HEK293 (cell line): ENCODE results near the gene FOXN3.

Experiments used
- HOXA7 ChIP-seq: sonication (generic); formaldehyde crosslinking; IDR thresholded peaks from 2 replicates; pipeline ENCODE4 v1.8.1; 2022; ENCODE audit warnings: missing genetic modification reagents, borderline replicate concordance
- KLF17 ChIP-seq: fragments of 450-650 bp; formaldehyde crosslinking; IDR thresholded peaks from 2 replicates; pipeline ENCODE4 v1.5.1; 2016; ENCODE audit warnings: missing biosample characterization, missing genetic modification characterization
- PRDM4 ChIP-seq: fragments of 450-650 bp; formaldehyde crosslinking; IDR thresholded peaks from 2 replicates; pipeline ENCODE4 v1.5.1; 2017; ENCODE audit warnings: missing biosample characterization, missing genetic modification characterization
- SETDB1 ChIP-seq: IDR thresholded peaks from one replicate; pipeline ENCODE4 v1.6.1; 2017; ENCODE audit warnings: mild to moderate bottlenecking, low read length, moderate library complexity, mixed read lengths; ENCODE audit not compliant: insufficient read length
- TCF7L2 ChIP-seq: IDR thresholded peaks from 2 replicates; pipeline ENCODE4 v1.6.1; 2011; ENCODE audit warnings: low read depth, mild to moderate bottlenecking, inconsistent platforms, low read length, moderate library complexity, borderline replicate concordance
- WT1 ChIP-seq: fragments of 450-650 bp; formaldehyde crosslinking; IDR thresholded peaks from 2 replicates; pipeline ENCODE4 v1.5.1; 2016; ENCODE audit warnings: missing biosample characterization, missing genetic modification characterization
- ZBTB44 ChIP-seq: fragments of 450-650 bp; IDR thresholded peaks from 2 replicates; pipeline ENCODE4 v1.5.1; 2018; ENCODE audit warnings: missing biosample characterization, mild to moderate bottlenecking, missing genetic modification characterization
- ZFP69B ChIP-seq: fragments of 450-650 bp; formaldehyde crosslinking; IDR thresholded peaks from 2 replicates; pipeline ENCODE4 v1.5.1; 2016; ENCODE audit warnings: missing biosample characterization, missing genetic modification characterization
- ZNF132 ChIP-seq: fragments of 450-650 bp; formaldehyde crosslinking; IDR thresholded peaks from 2 replicates; pipeline ENCODE4 v1.5.1; 2017; ENCODE audit warnings: missing biosample characterization, missing genetic modification characterization, borderline replicate concordance
- ZNF157 ChIP-seq: fragments of 450-650 bp; formaldehyde crosslinking; IDR thresholded peaks from 2 replicates; pipeline ENCODE4 v1.5.1; 2016; ENCODE audit warnings: missing biosample characterization, missing genetic modification characterization
- ZNF239 ChIP-seq: fragments of 450-650 bp; formaldehyde crosslinking; IDR thresholded peaks from 2 replicates; pipeline ENCODE4 v1.5.1; 2016; ENCODE audit warnings: missing biosample characterization, missing genetic modification characterization
- ZNF248 ChIP-seq: fragments of 450-650 bp; formaldehyde crosslinking; IDR thresholded peaks from 2 replicates; pipeline ENCODE4 v1.5.1; 2017; ENCODE audit warnings: missing biosample characterization, missing genetic modification characterization
- ZNF354C ChIP-seq: fragments of 450-650 bp; formaldehyde crosslinking; IDR thresholded peaks from 2 replicates; pipeline ENCODE4 v1.5.1; 2016; ENCODE audit warnings: missing biosample characterization, missing genetic modification characterization, low read depth, borderline replicate concordance
- ZNF473 ChIP-seq: fragments of 450-650 bp; formaldehyde crosslinking; IDR thresholded peaks from 2 replicates; pipeline ENCODE4 v1.5.1; 2017; ENCODE audit warnings: missing biosample characterization, missing genetic modification characterization
- ZNF558 ChIP-seq: fragments of 450-650 bp; formaldehyde crosslinking; IDR thresholded peaks from 2 replicates; pipeline ENCODE4 v1.5.1; 2016; ENCODE audit warnings: missing biosample characterization, missing genetic modification characterization
- ZNF701 ChIP-seq: fragments of 450-650 bp; formaldehyde crosslinking; IDR thresholded peaks from 2 replicates; pipeline ENCODE4 v1.5.1; 2016; ENCODE audit warnings: missing biosample characterization, missing genetic modification characterization
- ZNF747 ChIP-seq: fragments of 450-650 bp; formaldehyde crosslinking; IDR thresholded peaks from 2 replicates; pipeline ENCODE4 v1.5.1; 2016; ENCODE audit warnings: missing biosample characterization, missing genetic modification characterization
- ZNF777 ChIP-seq: fragments of 450-650 bp; formaldehyde crosslinking; IDR thresholded peaks from 2 replicates; pipeline ENCODE4 v1.5.1; 2017; ENCODE audit warnings: missing biosample characterization, missing genetic modification characterization, borderline replicate concordance
- TF ChIP-seq, protein P1 (sequence below): fragments of 450-650 bp; formaldehyde crosslinking; IDR thresholded peaks from 2 replicates; pipeline ENCODE4 v1.5.1; 2017; ENCODE audit warnings: missing biosample characterization, mild to moderate bottlenecking, missing genetic modification characterization, moderate library complexity
- TF ChIP-seq, protein P2 (sequence below): fragments of 450-650 bp; formaldehyde crosslinking; IDR thresholded peaks from 2 replicates; pipeline ENCODE4 v1.5.1; 2016; ENCODE audit warnings: missing biosample characterization, missing genetic modification characterization
- TF ChIP-seq, protein P3 (sequence below): fragments of 450-650 bp; formaldehyde crosslinking; IDR thresholded peaks from 2 replicates; pipeline ENCODE4 v1.5.1; 2016; ENCODE audit warnings: missing biosample characterization, missing genetic modification characterization
- TF ChIP-seq, protein P4 (sequence below): fragments of 450-650 bp; formaldehyde crosslinking; IDR thresholded peaks from 2 replicates; pipeline ENCODE4 v1.5.1; 2017; ENCODE audit warnings: missing biosample characterization, missing genetic modification characterization
- TF ChIP-seq, protein P5 (sequence below): fragments of 450-650 bp; formaldehyde crosslinking; IDR thresholded peaks from 2 replicates; pipeline ENCODE4 v1.5.1; 2016; ENCODE audit warnings: missing biosample characterization, missing genetic modification characterization

FOXN3 gene

DNA sequence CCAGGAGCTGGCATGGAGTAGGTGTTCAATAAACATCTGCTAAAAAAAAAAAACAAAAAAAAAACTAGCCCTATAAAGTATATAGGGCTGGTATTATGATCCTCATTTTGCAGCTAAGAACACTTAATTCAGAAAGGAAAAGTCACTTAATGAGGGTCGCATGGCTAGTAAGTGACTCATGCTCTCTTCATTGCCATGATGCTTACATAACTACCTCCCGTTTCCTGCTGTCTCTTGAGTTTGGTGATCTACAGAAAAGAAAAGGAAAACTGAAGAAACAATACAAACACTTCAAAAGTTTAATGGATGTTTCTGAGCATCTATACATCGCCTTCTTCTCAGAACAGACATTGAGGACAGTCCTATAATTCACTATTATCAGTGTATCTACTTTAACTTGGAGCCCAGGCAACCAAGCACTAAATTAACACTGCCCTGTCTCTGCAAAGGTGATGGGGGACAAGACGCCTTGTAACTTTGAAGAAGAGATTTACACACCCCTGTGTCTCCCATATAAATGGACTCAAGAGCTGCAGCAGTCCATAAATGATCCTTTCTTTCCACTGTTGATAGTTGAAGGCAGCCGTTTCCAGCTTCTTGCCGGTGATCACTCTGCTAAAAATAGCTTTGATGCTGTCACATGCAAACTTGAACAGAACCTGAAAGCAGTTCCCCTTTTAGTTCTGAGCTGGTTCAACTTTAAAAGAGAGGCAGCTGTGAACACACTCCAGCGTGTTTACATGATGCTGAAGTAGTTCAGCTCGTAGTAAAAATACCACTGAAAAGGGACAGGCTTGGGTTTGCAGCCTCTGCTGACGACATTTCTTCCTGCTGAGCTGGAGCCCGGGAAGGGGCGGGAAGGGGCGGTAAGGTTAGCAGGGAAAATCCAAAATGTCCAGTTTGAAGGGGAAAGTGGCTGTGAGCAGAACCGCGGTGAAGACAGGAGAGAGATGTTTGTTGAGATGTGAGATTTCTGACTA is 113.3 kb downstream of the FOXN3 start (continued):
- TF ChIP-seq ZNF701 (tag by site-specific recombination), result no peak
- no peak for TF ChIP-seq SETDB1
- TF ChIP-seq ZBTB44, result peak; percentile 44; the same call in 1 of the 2 replicates
- no peak for TF ChIP-seq ZNF248 (tag by site-specific recombination)
- TF ChIP-seq ZNF747 (tag by site-specific recombination), result no peak
- TF ChIP-seq, protein P1, sequence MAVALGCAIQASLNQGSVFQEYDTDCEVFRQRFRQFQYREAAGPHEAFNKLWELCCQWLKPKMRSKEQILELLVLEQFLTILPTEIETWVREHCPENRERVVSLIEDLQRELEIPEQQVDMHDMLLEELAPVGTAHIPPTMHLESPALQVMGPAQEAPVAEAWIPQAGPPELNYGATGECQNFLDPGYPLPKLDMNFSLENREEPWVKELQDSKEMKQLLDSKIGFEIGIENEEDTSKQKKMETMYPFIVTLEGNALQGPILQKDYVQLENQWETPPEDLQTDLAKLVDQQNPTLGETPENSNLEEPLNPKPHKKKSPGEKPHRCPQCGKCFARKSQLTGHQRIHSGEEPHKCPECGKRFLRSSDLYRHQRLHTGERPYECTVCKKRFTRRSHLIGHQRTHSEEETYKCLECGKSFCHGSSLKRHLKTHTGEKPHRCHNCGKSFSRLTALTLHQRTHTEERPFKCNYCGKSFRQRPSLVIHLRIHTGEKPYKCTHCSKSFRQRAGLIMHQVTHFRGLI (tag by site-specific recombination), result no peak
- no peak for TF ChIP-seq ZNF354C (tag by site-specific recombination)
- TF ChIP-seq ZNF777 (tag by site-specific recombination), result no peak
- no peak for TF ChIP-seq ZNF157
- TF ChIP-seq ZNF239, result no peak
- no peak for TF ChIP-seq HOXA7
- no peak for TF ChIP-seq KLF17 (tag by site-specific recombination)
- TF ChIP-seq PRDM4 (tag by site-specific recombination), result no peak
- TF ChIP-seq, protein P2, sequence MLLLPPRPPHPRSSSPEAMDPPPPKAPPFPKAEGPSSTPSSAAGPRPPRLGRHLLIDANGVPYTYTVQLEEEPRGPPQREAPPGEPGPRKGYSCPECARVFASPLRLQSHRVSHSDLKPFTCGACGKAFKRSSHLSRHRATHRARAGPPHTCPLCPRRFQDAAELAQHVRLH (tag by site-specific recombination), result no peak
- TF ChIP-seq ZNF132 (tag by site-specific recombination), result no peak
- TF ChIP-seq, protein P3, sequence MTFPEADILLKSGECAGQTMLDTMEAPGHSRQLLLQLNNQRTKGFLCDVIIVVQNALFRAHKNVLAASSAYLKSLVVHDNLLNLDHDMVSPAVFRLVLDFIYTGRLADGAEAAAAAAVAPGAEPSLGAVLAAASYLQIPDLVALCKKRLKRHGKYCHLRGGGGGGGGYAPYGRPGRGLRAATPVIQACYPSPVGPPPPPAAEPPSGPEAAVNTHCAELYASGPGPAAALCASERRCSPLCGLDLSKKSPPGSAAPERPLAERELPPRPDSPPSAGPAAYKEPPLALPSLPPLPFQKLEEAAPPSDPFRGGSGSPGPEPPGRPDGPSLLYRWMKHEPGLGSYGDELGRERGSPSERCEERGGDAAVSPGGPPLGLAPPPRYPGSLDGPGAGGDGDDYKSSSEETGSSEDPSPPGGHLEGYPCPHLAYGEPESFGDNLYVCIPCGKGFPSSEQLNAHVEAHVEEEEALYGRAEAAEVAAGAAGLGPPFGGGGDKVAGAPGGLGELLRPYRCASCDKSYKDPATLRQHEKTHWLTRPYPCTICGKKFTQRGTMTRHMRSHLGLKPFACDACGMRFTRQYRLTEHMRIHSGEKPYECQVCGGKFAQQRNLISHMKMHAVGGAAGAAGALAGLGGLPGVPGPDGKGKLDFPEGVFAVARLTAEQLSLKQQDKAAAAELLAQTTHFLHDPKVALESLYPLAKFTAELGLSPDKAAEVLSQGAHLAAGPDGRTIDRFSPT, result no peak
- no peak for TF ChIP-seq ZNF473
- TF ChIP-seq, protein P4, sequence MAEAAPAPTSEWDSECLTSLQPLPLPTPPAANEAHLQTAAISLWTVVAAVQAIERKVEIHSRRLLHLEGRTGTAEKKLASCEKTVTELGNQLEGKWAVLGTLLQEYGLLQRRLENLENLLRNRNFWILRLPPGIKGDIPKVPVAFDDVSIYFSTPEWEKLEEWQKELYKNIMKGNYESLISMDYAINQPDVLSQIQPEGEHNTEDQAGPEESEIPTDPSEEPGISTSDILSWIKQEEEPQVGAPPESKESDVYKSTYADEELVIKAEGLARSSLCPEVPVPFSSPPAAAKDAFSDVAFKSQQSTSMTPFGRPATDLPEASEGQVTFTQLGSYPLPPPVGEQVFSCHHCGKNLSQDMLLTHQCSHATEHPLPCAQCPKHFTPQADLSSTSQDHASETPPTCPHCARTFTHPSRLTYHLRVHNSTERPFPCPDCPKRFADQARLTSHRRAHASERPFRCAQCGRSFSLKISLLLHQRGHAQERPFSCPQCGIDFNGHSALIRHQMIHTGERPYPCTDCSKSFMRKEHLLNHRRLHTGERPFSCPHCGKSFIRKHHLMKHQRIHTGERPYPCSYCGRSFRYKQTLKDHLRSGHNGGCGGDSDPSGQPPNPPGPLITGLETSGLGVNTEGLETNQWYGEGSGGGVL, result no peak
- TF ChIP-seq, protein P5, sequence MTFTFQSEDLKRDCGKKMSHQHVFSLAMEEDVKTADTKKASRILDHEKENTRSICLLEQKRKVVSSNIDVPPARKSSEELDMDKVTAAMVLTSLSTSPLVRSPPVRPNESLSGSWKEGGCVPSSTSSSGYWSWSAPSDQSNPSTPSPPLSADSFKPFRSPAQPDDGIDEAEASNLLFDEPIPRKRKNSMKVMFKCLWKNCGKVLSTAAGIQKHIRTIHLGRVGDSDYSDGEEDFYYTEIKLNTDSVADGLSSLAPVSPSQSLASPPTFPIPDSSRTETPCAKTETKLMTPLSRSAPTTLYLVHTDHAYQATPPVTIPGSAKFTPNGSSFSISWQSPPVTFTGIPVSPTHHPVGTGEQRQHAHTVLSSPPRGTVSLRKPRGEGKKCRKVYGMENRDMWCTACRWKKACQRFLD (tag by site-specific recombination), result no peak
- no peak for TF ChIP-seq ZNF558 (tag by site-specific recombination)
- peak; percentile 71 for TF ChIP-seq ZFP69B (tag by site-specific recombination)
- TF ChIP-seq WT1 (tag by site-specific recombination), result no peak; the same call in 1 of the 2 replicates
- no peak for TF ChIP-seq TCF7L2
